Transverse colon (tissue), 4 donors: ENCODE results near the gene GASK1A. TPM values are rescaled to one million over a fixed set of nuclear protein-coding genes. Genes with fewer than 3 reads are reported as not detected.

ENCODE experiments used
- DNase-seq: peaks from one replicate; pipeline ENCODE4 v3.0.0-alpha.2; 2019
- H3K27ac ChIP-seq, 4 donors: fragments of 200-600 bp; sonication (generic); 2 replicates each; pipeline ENCODE4 v1.5.1; 2016 to 2018; ENCODE audit warnings: inconsistent platforms in 4 of 4
- H3K27me3 ChIP-seq: fragments of 200-600 bp; sonication (generic); 2 replicates; pipeline ENCODE4 v1.5.1; 2017; ENCODE audit warnings: inconsistent platforms
- H3K36me3 ChIP-seq, 4 donors: fragments of 200-600 bp; sonication (generic); 2 replicates each; pipeline ENCODE4 v1.5.1; 2017 to 2019; ENCODE audit warnings: inconsistent platforms in 4 of 4
- H3K4me1 ChIP-seq, 4 donors: fragments of 200-600 bp; sonication (generic); 2 replicates each; pipeline ENCODE4 v1.5.1; 2017 to 2020; ENCODE audit warnings: inconsistent platforms in 4 of 4
- H3K4me3 ChIP-seq, 4 donors: fragments of 200-600 bp; sonication (generic); 1 replicate in 1 of 4; 2 replicates in 3 of 4; pipeline versions ENCODE4 v1.5.1 to v1.6.1; 2017 to 2019; ENCODE audit warnings: inconsistent platforms in 4 of 4
- H3K9me3 ChIP-seq, 2 donors: fragments of 200-600 bp; sonication (generic); 2 replicates each; pipeline ENCODE4 v1.5.1; 2017 to 2019; ENCODE audit warnings: inconsistent platforms in 2 of 2
- EP300 ChIP-seq: sonication (generic); formaldehyde crosslinking; IDR thresholded peaks from one replicate; pipeline ENCODE4 v1.6.1; 2017; ENCODE audit warnings: antibody characterized with exemption, low read depth
- POLR2A ChIP-seq: fragments of 450-650 bp; IDR thresholded peaks from one replicate; pipeline ENCODE4 v1.6.1; 2016; ENCODE audit warnings: antibody characterized with exemption, mild to moderate bottlenecking, moderate library complexity
- POLR2AphosphoS5 ChIP-seq, 3 donors: sonication (generic); formaldehyde crosslinking; IDR thresholded peaks; one replicate each; pipeline ENCODE4 v1.6.1; 2016; ENCODE audit warnings: antibody characterized with exemption in 3 of 3
- WGBS, 2 donors: methylation state at CpG; one replicate each; pipeline ENCODE4 v1.1.5; 2018; ENCODE audit warnings: low coverage in 1 of 2; 5-methylcytosine and 5-hydroxymethylcytosine counted together
- in situ Hi-C, 4 donors: fragments of 200-750 bp; cut with MboI; loops; one replicate each; pipeline versions ENCODE4 v1.15.0 to v1.15.1; 2017; ENCODE audit warnings: low sequenced_read_pairs in 3 of 4, low pct_ligation_motif_present in 1 of 4, low pct_unique_long_range_greater_than_20kb in 1 of 4
- intact Hi-C: fragments of 100-400 bp; cut with DNase I; formaldehyde crosslinking; loops from one replicate; pipeline ENCODE4 v1.15.1; 2023; ENCODE audit warnings: low total_unique reads
- total RNA-seq, 4 donors: library from RNA; depleted of rRNA; stranded (reverse); fragments of >200 nt; gene quantifications; one replicate each; pipeline ENCODE4 v1.1.0, GENCODE V29; 2016
- TF ChIP-seq, protein P1 (sequence below), 5 experiments: fragments of 200-600 bp in 3 of 5; fragments of 450-650 bp in 2 of 5; sonication (generic) in 3 of 5; IDR thresholded peaks; 1 replicate in 2 of 5; 2 replicates in 3 of 5; pipeline ENCODE4 v1.5.1; 2016 to 2017; ENCODE audit warnings: antibody characterized with exemption in 5 of 5, inconsistent platforms in 3 of 5, mild to moderate bottlenecking in 2 of 5, moderate library complexity in 1 of 5

Gene GASK1A
- total RNA-seq, 4 donors from 2014 or later, result 0.75 to 5.9 (median 3.6) TPM

- 43 to 100% methylated on average over 1 of the region's 2 CpGs for WGBS, 2 donors
- Histone ChIP-seq H3K4me3 (no peak overlapping the region), H3K36me3 (no peaks in the 10 kb centered on the region), H3K27ac (peak overlapping the region in 1 of 4 donors; percentile 46), H3K9me3 (no peaks in the 10 kb centered on the region), H3K4me1 (peaks cover 2 to 18% (median 11%) of the 10 kb centered on the region in 4 donors), H3K27me3 (no peaks in the 10 kb centered on the region)
- DNase-seq, result no peak
- intact Hi-C loops, result no loop called here
- in situ Hi-C loops, result no loop called here
- TF ChIP-seq, protein P1, sequence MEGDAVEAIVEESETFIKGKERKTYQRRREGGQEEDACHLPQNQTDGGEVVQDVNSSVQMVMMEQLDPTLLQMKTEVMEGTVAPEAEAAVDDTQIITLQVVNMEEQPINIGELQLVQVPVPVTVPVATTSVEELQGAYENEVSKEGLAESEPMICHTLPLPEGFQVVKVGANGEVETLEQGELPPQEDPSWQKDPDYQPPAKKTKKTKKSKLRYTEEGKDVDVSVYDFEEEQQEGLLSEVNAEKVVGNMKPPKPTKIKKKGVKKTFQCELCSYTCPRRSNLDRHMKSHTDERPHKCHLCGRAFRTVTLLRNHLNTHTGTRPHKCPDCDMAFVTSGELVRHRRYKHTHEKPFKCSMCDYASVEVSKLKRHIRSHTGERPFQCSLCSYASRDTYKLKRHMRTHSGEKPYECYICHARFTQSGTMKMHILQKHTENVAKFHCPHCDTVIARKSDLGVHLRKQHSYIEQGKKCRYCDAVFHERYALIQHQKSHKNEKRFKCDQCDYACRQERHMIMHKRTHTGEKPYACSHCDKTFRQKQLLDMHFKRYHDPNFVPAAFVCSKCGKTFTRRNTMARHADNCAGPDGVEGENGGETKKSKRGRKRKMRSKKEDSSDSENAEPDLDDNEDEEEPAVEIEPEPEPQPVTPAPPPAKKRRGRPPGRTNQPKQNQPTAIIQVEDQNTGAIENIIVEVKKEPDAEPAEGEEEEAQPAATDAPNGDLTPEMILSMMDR (IDR thresholded peaks at IDR 0.05), result no peak
- TF ChIP-seq POLR2AphosphoS5 (IDR thresholded peaks at IDR 0.05) (peak in 1 of 3 donors; percentile 8), POLR2A (no peak)
Observed at GRCh38 chr3:42996633-42997075, 17.5 kb downstream of the GASK1A start.

DNA sequence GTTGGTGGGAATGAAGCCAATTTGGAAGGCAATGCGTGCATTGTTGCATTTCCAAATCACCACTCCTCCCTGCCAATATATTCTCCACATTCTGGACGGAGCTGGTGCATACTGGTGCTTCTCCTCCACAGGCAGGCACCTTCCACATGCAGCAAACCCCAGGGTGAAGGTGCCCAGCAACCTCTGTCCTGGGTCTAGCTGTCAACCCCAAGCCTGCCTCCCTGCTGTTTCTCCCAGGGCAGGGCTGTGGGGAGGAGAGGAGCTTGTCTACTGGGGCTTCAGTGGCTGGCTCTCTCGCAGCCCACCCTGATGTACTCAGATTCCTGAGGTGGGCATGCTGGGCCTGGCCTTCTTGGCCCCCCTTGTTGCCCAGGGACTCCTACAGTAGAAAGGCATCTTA lies 20.1 kb downstream of the GASK1A start:
- Histone ChIP-seq H3K36me3 (no peaks in the 10 kb centered on the region), H3K27ac (peak overlapping the region; percentile 77 to 86 (median 80)), H3K27me3 (no peaks in the 10 kb centered on the region), H3K4me3 (no peak overlapping the region), H3K4me1 (peaks cover 6 to 30% (median 13%) of the 10 kb centered on the region in 4 donors), H3K9me3 (no peaks in the 10 kb centered on the region)
- 40 to 64% methylated on average over 1 to 3 of the region's 3 CpGs for WGBS, 2 donors
- DNase-seq, result no peak
- intact Hi-C loops (no loop called here), in situ Hi-C loops (no loop called here)
- TF ChIP-seq EP300 (no peak), POLR2A (no peak), POLR2AphosphoS5 (IDR thresholded peaks at IDR 0.05) (no peak)
- TF ChIP-seq, protein P1 (IDR thresholded peaks at IDR 0.05), result no peak

DNA sequence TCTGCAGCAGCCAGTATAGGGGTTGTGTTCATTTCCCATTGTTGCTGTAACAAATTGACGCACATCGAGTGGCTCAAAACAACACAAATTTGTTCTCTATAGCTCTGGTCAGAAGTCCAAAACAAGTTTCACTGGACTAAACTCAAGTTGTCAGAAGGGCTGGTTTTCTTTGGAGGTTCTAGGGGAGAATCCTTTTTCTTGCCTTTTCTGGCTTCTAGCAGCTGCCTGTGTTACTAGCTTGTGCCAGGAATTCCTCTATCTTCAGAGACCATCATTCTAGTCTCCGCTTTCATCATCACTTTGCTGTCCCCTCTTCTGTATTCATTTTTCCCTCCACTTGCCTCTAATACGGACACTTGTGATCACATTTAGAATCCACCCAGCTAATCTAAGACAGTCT lies 20.5 kb downstream of the GASK1A start:
- DNase-seq, result no peak
- H3K36me3 ChIP-seq, result no peaks in the 10 kb centered on the region
- no peaks in the 10 kb centered on the region for H3K9me3 ChIP-seq
- peak overlapping the region; percentile 77 to 86 (median 80) for H3K27ac ChIP-seq
- in situ Hi-C loops (no loop called here), intact Hi-C loops (no loop called here)
- TF ChIP-seq EP300 (no peak), POLR2A (no peak), POLR2AphosphoS5 (IDR thresholded peaks at IDR 0.05) (no peak)
- TF ChIP-seq, protein P1 (IDR thresholded peaks at IDR 0.05), result no peak
- H3K4me3 ChIP-seq, result no peak overlapping the region
- no peaks in the 10 kb centered on the region for H3K27me3 ChIP-seq
- WGBS, 2 donors, result 71 to 80% methylated on average over 1 to 4 of the region's 4 CpGs
- peaks cover 6 to 30% (median 13%) of the 10 kb centered on the region in 4 donors for H3K4me1 ChIP-seq

DNA sequence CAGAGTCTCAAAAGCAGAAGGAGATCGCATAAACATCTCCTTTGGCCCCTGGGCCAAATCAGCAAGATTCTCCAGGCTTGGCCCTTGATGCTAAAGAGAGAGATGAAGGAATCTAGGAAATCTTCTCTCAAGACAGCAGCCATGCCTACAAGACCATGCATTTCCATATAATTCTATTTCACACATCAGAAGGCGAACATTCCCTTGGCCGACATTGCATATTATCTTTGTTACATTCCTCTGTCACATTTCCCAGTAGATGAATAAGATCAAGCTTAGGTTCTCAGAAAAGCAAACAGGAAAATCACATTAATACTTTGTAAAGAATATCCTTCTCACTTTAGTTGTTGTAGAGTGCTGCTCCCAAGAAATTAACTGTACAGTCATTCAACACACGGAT lies 21.3 kb downstream of the GASK1A start:
- no peaks in the 10 kb centered on the region for H3K9me3 ChIP-seq
- H3K4me1 ChIP-seq, result peaks cover 6 to 30% (median 13%) of the 10 kb centered on the region in 4 donors
- intact Hi-C loops (no loop called here), in situ Hi-C loops (no loop called here)
- no peak overlapping the region for H3K4me3 ChIP-seq
- WGBS, 2 donors, result 72 to 84% methylated on average over 4 of the region's 4 CpGs
- no peak for DNase-seq
- H3K36me3 ChIP-seq, result no peaks in the 10 kb centered on the region
- no peaks in the 10 kb centered on the region for H3K27me3 ChIP-seq
- TF ChIP-seq, protein P1 (IDR thresholded peaks at IDR 0.05), result no peak
- no peak for TF ChIP-seq POLR2A
- no peak for TF ChIP-seq POLR2AphosphoS5 (IDR thresholded peaks at IDR 0.05)
- TF ChIP-seq EP300, result no peak
- peak overlapping the region; percentile 77 to 86 (median 80) for H3K27ac ChIP-seq
